ENCODE results near the gene PKD1. TPM values are rescaled to one million over a fixed set of nuclear protein-coding genes. Genes with fewer than 3 reads are reported as not detected.

PKD1 gene
- total RNA-seq, 2 donors from 2014 or later: 78.9 to 237 TPM

DNA sequence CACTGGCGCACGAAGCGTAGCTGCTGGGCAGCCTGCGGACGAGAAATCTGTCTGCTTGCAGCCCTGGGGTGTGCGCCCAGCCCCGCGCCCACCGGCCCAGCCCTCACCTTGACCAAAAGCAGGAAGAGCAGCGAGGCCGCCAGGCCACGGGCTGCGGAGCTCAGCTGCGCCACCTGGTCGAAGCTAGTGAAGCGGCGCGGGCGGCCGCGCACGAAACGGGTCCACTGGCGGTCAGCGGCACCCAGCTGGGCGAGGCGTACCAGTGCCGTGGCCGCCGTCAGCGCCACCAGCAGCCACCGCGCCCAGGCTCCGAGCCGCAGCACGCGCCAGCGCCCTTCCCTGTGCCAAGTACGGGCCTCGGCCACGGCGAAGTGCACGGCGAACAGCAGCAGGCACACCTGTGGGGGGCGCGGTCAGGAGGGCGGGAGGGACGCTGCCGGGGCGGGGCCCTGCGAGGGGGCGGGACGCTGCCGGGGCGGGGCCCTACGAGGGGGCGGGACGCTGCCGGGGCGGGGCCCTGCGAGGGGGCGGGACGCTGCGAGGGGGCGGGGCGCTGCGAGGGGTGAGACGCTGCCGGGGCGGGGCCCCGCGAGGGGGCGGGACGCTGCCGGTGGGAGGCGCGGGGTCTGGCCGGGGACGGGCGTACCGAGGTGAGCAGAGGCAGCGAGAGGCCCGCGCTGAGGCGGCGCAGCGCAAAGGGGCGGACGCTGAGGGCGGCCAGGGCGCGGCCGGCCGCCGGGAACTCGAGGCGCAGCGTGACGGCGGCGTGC, 44.7 kb downstream of the PKD1 start:
- DNase-seq (peak; percentile 93 to 95 (median 94)), ATAC-seq (peak; percentile 88)
- Histone ChIP-seq H3K36me3 (replicated peaks in 1 of 2; ENCODE audit: insufficient read depth in 1 of 2, low read depth in 2 of 2) (peaks cover 4 to 10% of the 10 kb centered on the region in 2 donors), H3K4me1 (peaks cover 31% of the 10 kb centered on the region), H3K4me3 (no peak overlapping the region), H3K27me3 (no peaks in the 10 kb centered on the region), H3K9me3 (no peaks in the 10 kb centered on the region), H3K27ac (peak overlapping the region; percentile 48 to 90 (median 84))
- intact Hi-C loops (cut with DNase I): no loop called here
- TF ChIP-seq POLR2A (IDR thresholded peaks at IDR 0.05) (peak in 1 of 3 donors; percentile 29), CTCF (IDR thresholded peaks at IDR 0.05) (peak in 6 of 7 experiments; percentile 21 to 70 (median 49))
- WGBS, 2 donors: 22 to 38% methylated on average over 36 to 75 of the region's 101 CpGs

DNA sequence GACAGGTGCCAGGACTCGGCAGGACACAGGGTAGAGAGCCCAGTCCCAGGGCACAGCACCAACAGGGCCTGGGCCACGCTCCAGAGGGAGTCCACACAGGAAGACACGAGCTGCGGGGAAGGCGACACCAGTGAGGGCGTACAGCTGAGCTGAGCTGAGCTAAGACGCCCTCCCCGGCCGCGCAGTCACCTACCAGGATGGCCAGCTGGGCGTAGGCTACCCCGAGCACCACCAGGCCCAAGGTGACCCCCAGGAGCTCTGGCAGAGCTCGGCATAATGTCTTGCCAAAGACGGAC, 45.3 kb downstream of the PKD1 start:
- Histone ChIP-seq H3K27me3 (no peaks in the 10 kb centered on the region), H3K36me3 (replicated peaks in 1 of 2; ENCODE audit: insufficient read depth in 1 of 2, low read depth in 2 of 2) (peaks cover 4 to 10% of the 10 kb centered on the region in 2 donors), H3K9me3 (no peaks in the 10 kb centered on the region), H3K4me1 (peaks cover 31% of the 10 kb centered on the region), H3K4me3 (no peak overlapping the region), H3K27ac (peak overlapping the region; percentile 48 to 90 (median 84))
- 0 to 60% methylated on average over 1 to 10 of the region's 14 CpGs for WGBS, 2 donors
- DNase-seq (peak in 2 of 4 donors; percentile 43 to 57), ATAC-seq (peak; percentile 8)
- intact Hi-C loops (cut with DNase I): no loop called here
- TF ChIP-seq POLR2A (IDR thresholded peaks at IDR 0.05) (no peak), CTCF (IDR thresholded peaks at IDR 0.05) (no peak)

GRCh38 chr16:2089706-2090480, 45.8 kb downstream of the PKD1 start:
- H3K36me3 ChIP-seq (replicated peaks in 1 of 2; ENCODE audit: insufficient read depth in 1 of 2, low read depth in 2 of 2): peaks cover 4 to 10% of the 10 kb centered on the region in 2 donors
- 60 to 89% methylated on average over 12 to 31 of the region's 44 CpGs for WGBS, 2 donors
- H3K27me3 ChIP-seq: no peaks in the 10 kb centered on the region
- TF ChIP-seq CTCF (IDR thresholded peaks at IDR 0.05) (no peak), POLR2A (IDR thresholded peaks at IDR 0.05) (no peak)
- peaks cover 31% of the 10 kb centered on the region for H3K4me1 ChIP-seq
- H3K9me3 ChIP-seq: no peaks in the 10 kb centered on the region
- ATAC-seq: no peak
- H3K4me3 ChIP-seq: no peak overlapping the region
- intact Hi-C loops (cut with DNase I): loop anchor here (10.0 kb wide), 1 partner anchor 65 kb away; the partner anchor contains the start of gene NHERF2
- H3K27ac ChIP-seq: peak overlapping the region; percentile 48 to 90 (median 84)
- DNase-seq: peak in 1 of 4 donors; percentile 33

GRCh38 chr16:2088759-2089358, 46.8 kb downstream of the PKD1 start:
- no peak overlapping the region for H3K4me3 ChIP-seq
- DNase-seq (no peak), ATAC-seq (no peak)
- peaks cover 31% of the 10 kb centered on the region for H3K4me1 ChIP-seq
- H3K36me3 ChIP-seq (replicated peaks in 1 of 2; ENCODE audit: insufficient read depth in 1 of 2, low read depth in 2 of 2): peaks cover 4 to 10% of the 10 kb centered on the region in 2 donors
- H3K27me3 ChIP-seq: no peaks in the 10 kb centered on the region
- H3K27ac ChIP-seq: no peak overlapping the region
- TF ChIP-seq CTCF (IDR thresholded peaks at IDR 0.05): no peak
- no peak for TF ChIP-seq POLR2A (IDR thresholded peaks at IDR 0.05)
- intact Hi-C loops (cut with DNase I): loop anchor here (10.0 kb wide), 1 partner anchor 64 kb away; the partner anchor contains the start of gene NHERF2
- WGBS, 2 donors: 89 to 100% methylated on average over 4 to 19 of the region's 20 CpGs
- H3K9me3 ChIP-seq: no peaks in the 10 kb centered on the region

Data from body of pancreas (tissue), 4 donors.